CMK (cell line): ENCODE data around the gene ZNF600.
"Not testable (repeated sequence)": the region's sequence is repeated elsewhere in the genome, so short reads cannot be mapped to it uniquely, and the experiment has no call there.

Experiments used
- DNase-seq: peaks from one replicate; pipeline ENCODE4 v3.0.0-alpha.2; 2010; ENCODE audit warnings: low read depth

ZNF600 gene

DNA sequence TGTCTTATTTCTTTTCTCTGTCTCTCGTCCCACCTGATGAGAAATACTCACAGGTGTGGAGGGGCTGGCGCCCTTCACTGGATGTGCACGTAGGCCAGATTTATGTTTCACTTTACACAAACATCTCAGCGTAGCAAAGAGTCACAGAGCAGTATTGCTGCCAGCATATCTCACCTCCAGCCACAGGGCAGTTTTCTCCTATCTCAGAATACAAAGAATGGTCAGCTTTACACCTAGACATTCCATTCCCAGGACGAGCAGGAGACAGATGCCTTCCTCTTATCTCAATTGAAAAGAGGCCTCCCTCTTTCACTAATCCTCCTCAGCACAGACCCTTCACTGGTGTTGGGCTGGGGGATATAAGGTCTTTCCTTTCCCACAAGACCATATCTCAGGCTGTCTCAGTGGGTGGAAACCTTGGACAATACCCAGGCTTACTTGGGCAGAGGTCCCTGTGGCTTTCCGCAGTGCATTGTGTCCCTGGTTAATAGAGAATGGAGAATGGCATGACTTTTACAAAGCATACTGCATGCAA is 44.6 kb downstream of the ZNF600 start:
- no peak for DNase-seq

DNA sequence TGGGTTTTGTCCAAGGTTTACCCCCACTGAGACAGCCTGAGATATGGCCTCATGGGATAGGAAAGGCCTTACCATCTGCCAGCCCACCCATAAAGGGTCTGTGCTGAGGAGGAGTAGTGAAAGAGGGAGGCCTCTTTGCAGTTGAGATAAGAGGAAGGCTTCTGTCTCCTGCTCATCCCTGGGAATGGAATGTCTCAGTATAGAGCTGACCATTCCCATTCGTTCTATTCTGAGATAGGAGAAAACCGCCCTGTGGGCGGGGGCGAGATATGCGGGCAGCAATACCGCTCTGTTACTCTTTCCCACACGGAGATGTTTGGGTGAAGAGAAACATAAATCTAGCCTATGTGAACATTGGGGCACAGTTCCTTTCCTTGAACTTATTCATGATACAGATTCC is 45.2 kb downstream of the ZNF600 start:
- DNase-seq, result not testable (repeated sequence)

DNA sequence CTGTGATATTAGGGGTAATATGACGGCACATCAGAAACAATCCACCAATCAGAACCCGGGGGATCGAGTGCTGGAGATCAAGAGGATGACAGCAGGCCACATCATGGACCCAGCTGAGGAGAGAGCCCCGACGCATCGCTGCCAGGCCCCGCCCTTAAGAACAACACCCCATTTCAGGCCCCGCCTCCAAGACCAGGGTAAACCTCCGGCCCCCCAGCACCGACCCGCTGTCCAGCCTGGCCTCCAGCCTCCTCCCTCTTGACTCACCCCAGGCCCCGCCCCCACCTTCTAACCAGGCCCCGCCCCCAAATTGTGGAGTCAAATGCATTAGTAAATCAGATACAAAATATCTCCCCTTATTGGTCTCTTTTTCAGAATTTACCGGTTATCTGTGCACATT is 47.0 kb downstream of the ZNF600 start:
- DNase-seq, result no peak

- DNase-seq, result no peak
Measured at GRCh38 chr19:52735734-52736133, 50.9 kb downstream of the ZNF600 start.

DNA sequence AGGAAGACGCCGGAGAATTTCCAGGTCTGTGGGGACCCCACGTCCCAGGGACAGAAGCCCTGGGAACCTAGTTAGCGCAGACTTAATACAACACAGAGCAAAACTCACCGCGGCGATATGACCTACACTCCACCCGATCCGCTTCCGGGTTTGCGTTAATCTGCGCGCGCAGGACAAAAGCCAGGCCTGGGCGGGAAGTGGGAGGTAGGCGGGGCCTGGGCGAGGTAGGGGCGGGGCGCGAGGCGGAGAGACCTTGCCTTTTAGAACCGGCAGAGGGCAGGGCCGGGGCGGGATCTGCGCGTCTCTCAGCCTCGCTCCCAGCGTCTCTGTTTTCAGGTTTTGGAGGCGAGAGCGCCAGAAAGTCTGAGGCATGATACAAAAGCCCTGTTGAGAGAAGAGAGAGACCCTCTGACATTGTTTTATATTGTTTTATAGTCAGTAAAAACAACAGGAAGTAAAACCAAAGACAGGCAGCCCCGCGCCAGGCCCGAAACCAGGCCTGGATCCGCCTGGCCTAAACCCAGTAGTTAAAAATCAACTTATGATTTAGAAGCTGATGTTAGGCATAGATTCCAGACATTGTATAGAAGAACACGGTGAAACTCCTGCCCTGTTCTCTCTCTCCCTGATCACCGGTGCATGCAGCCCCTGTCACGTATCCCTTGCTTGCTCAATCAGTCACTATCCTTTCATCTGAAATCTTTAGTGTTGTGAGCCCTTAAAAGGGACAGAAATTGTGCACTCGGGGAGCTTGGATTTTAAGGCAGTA is 51.5 kb downstream of the ZNF600 start, which contains the start of gene ZNF611:
TSS of gene ZNF611 (minus strand) at position 152 of the 769 bp plus-strand sequence. CDS start 19,150 bp downstream, outside the sequence.
- peak; percentile 92 for DNase-seq

DNA sequence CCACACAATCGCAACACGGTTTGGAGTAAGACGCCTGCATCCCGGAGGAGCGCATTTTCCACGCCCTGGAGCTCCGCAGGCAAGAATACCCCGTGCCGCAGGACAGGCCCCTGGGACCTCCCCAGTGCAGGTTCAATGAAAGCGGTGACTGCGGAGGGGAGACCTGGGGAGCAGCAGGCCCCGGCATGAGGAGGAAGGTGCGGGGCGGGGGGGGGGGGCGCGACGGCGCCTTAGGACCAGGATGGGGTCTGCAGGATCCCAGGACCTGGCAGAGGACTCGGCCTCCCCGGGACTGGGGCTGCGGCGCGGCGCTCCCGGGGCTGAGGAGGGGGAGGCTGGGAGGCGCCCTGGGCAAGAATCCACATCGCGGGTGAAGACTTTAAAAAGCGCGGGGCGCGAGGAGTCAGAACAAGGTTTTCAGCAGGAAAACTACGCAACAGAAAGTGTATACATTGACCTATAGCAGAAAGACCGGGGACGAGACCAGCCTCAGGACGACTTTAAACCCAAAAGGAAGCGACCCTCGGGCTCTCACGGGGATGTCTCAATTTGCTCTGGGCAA is 52.2 kb downstream of the ZNF600 start:
- no peak for DNase-seq

- not testable (repeated sequence) for DNase-seq
Measured at GRCh38 chr19:52726051-52726450, 60.5 kb downstream of the ZNF600 start.

DNA sequence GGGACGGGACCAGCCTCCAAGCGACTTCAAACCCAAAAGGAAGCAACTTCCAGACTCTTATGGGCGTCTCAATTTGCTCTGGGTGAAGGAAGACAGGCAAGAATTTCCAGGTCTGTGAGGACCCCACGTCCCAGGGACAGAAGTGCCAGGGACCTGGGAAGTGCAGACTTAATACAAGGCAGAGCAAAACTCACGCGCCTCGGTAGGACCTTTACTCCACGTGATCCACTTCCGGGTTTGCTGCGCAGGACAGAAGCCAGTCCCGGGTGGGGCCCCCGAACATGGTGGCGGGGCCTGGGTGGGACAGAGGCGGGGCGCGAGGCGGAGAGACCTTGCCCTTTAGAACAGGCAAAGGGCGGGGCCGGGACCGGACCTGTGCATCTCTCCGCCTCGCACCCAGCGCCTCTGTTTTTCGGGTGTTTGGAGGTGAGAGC is 61.0 kb downstream of the ZNF600 start:
- no peak for DNase-seq

GRCh38 chr19:52724701-52725514 is 61.7 kb downstream of the ZNF600 start:
- no peak for DNase-seq

DNA sequence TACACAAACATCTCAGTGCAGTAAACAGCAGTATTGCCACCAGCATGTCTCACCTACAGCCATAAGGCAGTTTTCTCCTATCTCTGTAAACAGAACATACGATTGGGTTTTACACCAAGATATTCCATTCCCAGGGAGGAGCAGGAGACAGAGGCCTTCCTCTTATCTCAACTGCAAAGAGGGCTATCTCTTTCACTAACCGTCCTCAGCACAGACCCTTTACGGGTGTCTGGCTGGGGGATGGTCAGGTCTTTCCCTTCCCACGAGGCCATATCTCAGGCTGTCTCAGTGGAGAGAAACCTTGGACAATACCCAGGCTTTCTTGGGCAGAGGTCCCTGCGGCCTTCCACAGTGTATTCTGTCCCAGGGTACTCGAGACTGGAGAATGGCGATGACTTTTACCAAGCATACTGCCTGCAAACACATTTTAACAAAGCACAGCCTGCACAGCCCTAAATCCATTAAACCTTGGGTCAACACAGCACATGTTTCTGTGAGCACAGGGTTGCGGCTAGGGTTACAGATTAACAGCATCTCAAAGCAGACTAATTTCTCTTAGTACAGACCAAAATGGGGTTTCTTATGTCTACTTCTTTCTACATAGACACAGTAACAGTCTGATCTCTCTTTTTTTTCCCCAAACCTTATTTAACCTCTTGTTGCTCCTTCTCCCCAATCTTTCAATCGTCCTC is 62.5 kb downstream of the ZNF600 start:
- DNase-seq, result not testable (repeated sequence)

- no peak for DNase-seq
Measured at GRCh38 chr19:52722062-52723003, 64.3 kb downstream of the ZNF600 start.

GRCh38 chr19:52720541-52720940 is 66.0 kb downstream of the ZNF600 start:
- DNase-seq, result not testable (repeated sequence)

GRCh38 chr19:52716522-52716921 is 70.1 kb downstream of the ZNF600 start:
- DNase-seq, result no peak

GRCh38 chr19:52715902-52716301 is 70.7 kb downstream of the ZNF600 start:
- DNase-seq, result not testable (repeated sequence)

- not testable (repeated sequence) for DNase-seq
Measured at GRCh38 chr19:52715330-52715729, 71.3 kb downstream of the ZNF600 start.
